HG03469 (cell line): ENCODE measurements around the gene PLCD4.

Experiments
- ATAC-seq: cut with Tn5 transposase; IDR thresholded peaks from one replicate; pipeline ENCODE4 v1.9.1; 2021; ENCODE audit warnings: mild to moderate bottlenecking, moderate library complexity, moderate number of reproducible peaks; ENCODE audit not compliant: unreplicated experiment

PLCD4 gene

GRCh38 chr2:218662377-218662776, 54.7 kb downstream of the PLCD4 start:
- ATAC-seq: no peak

DNA sequence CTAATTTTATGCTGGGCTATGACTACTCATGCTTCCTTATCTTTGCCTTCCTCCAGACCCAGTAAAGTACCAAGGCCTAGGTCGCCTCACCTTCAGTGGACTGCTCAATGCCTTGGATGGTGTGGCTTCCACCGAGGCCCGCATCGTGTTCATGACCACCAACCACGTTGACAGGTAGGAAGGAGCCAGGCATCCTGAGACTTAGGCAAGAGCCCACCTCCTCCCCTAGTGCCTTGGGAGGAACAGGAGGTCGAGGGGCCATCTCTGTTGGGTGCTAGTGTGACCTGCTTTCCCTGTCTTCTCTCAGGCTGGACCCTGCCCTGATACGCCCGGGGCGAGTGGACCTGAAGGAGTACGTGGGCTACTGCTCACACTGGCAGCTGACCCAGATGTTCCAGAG, 55.1 kb downstream of the PLCD4 start:
- ATAC-seq: no peak

DNA sequence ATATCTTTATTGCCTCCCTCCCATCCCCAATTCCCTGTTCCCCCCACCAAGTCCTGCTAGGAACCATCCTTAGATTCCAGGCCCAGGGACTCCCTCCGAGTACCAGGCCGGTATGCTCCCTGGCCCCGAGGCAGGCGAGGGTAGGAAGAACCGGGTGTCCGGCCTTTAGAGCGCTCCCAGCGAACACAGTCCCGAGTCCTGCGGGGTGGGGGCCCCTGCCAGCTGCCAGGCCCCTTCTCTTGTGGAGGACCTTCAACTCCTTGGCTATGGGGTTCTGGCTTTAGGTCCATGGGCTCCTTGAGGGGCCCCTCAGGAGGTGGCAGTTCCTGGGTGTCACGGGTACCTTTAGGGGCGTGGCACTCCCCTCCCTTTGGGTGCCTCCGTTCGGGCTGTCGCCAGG, 56.2 kb downstream of the PLCD4 start:
- no peak for ATAC-seq

GRCh38 chr2:218664653-218665052, 57.0 kb downstream of the PLCD4 start:
- ATAC-seq: no peak

GRCh38 chr2:218671097-218671653, 63.5 kb downstream of the PLCD4 start:
- no peak for ATAC-seq

GRCh38 chr2:218671654-218672566, 64.2 kb downstream of the PLCD4 start, which contains the start of the genes RNF25 and STK36:
Gene RNF25 (minus strand): TSS chr2:218672002. CDS start chr2:218671970, 32 bp downstream.
Gene STK36 (plus strand): TSS chr2:218672086. CDS start chr2:218672830, 744 bp downstream.
- peak; percentile 92 for ATAC-seq

DNA sequence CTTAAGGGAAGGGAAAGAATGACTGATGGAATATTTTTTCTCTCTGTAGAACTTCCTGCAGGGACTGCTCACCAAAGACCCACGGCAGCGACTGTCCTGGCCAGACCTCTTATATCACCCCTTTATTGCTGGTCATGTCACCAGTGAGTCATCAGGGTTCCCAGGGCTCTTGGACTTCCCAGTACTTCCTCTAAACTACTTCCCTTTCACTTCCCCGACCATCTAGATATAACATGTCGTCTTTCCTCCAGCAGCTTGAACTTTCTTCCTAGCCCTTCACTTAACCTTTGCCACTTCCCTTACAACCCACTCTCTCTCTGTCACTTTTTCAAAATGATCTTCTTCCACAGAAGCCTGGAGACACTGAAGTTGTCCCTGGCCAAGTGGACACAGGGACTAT, 71.4 kb downstream of the PLCD4 start:
- no peak for ATAC-seq

- ATAC-seq: no peak
Measured at GRCh38 chr2:218680061-218680460, 72.4 kb downstream of the PLCD4 start.
